GM12878 (cell line): ENCODE data around the gene CCDC47. TPM values are rescaled to one million over a fixed set of nuclear protein-coding genes. Genes with fewer than 3 reads are reported as not detected.

ENCODE experiments used
- ATAC-seq: fragments of 200-7000 bp; cut with Tn5 transposase; 3 replicates; pipeline ENCODE4 v1.9.1; 2020; ENCODE audit warnings: mild to moderate bottlenecking, moderate library complexity
- BruUV-seq: library from RNA; stranded (reverse); fragments of 400-500 nt; replicated peaks from 2 replicates; lab custom pipeline; 2021; lab: Mats Ljungman, UMichigan
- CTCF ChIA-PET: fragments of 300-600 bp; sonication (Branson Sonifier 250); formaldehyde crosslinking; extraction: SDS; loops from one replicate; lab custom pipeline; 2021; ENCODE audit warnings: inconsistent platforms; lab: Yijun Ruan, JAX
- POLR2A ChIA-PET: fragments of 350-600 bp; formaldehyde crosslinking; extraction: SDS; loops from one replicate; lab custom pipeline; 2021; ENCODE audit warnings: inconsistent platforms; lab: Charles Lee
- RAD21 ChIA-PET: fragments of 300-600 bp; sonication (Branson Sonifier 250); formaldehyde crosslinking; loops from one replicate; lab custom pipeline; 2023; ENCODE audit warnings: antibody characterized with exemption; ENCODE audit not compliant: unreplicated experiment; lab: Charles Lee
- SMC1A ChIA-PET: fragments of 300-600 bp; sonication (Branson Sonifier 250); formaldehyde crosslinking; loops from one replicate; lab custom pipeline; 2023; ENCODE audit not compliant: unreplicated experiment, uncharacterized antibody; lab: Charles Lee
- DNase-seq: peaks from one replicate; pipeline ENCODE4 v3.0.0-alpha.2; 2011; ENCODE audit warnings: low read depth, low spot score
- FAIRE-seq: peaks from 3 replicates; lab custom pipeline; 2011; peaks lifted over from hg19 to GRCh38; lab: Jason Lieb, UNC
- H2AFZ ChIP-seq: 2 replicates; pipeline ENCODE4 v1.6.0; 2011; ENCODE audit warnings: low read depth, low read length, control low read depth; ENCODE audit not compliant: control insufficient read depth
- H3K27ac ChIP-seq: 2 replicates; pipeline ENCODE4 v1.5.1; 2011; ENCODE audit warnings: control low read depth; ENCODE audit not compliant: control insufficient read depth, insufficient read depth
- H3K27me3 ChIP-seq, 2 experiments: replicated peaks in 1 of 2; 2 replicates each; pipeline versions ENCODE4 v1.6.0 to v1.6.1; 2011; ENCODE audit warnings: low read length in 1 of 2; ENCODE audit not compliant: control insufficient read depth in 2 of 2, insufficient read depth in 2 of 2
- H3K36me3 ChIP-seq, 2 experiments: 2 replicates each; pipeline ENCODE4 v1.5.1; 2011; ENCODE audit warnings: low read length in 1 of 2; ENCODE audit not compliant: control insufficient read depth in 2 of 2, insufficient read depth in 2 of 2
- H3K4me1 ChIP-seq: 2 replicates; pipeline ENCODE4 v1.6.1; 2011; ENCODE audit warnings: mild to moderate bottlenecking, low read length, moderate library complexity, mixed read lengths; ENCODE audit not compliant: control insufficient read depth, insufficient read depth
- H3K4me2 ChIP-seq: 2 replicates; pipeline ENCODE4 v1.6.0; 2011; ENCODE audit warnings: control low read depth; ENCODE audit not compliant: control insufficient read depth, insufficient read depth
- H3K4me3 ChIP-seq: fragments of 200-600 bp; sonication (generic); 2 replicates; pipeline ENCODE4 v1.5.1; 2016
- H3K79me2 ChIP-seq: 2 replicates; pipeline ENCODE4 v1.6.0; 2011; ENCODE audit warnings: low read length; ENCODE audit not compliant: control insufficient read depth, insufficient read depth
- H3K9ac ChIP-seq: 2 replicates; pipeline ENCODE4 v1.8.0; 2011; ENCODE audit warnings: low read length, control low read depth, mixed read lengths; ENCODE audit not compliant: control insufficient read depth, insufficient read depth
- H3K9me3 ChIP-seq: replicated peaks from 3 replicates; pipeline ENCODE4 v1.5.1; 2011; ENCODE audit warnings: mild to moderate bottlenecking, low read length; ENCODE audit not compliant: control insufficient read depth, insufficient read depth
- H4K20me1 ChIP-seq: 2 replicates; pipeline ENCODE4 v1.6.0; 2011; ENCODE audit not compliant: control insufficient read depth, insufficient read depth
- CBX5 ChIP-seq: sonication (generic); IDR thresholded peaks from 2 replicates; pipeline ENCODE4 v1.6.1; 2016; ENCODE audit warnings: low read depth, moderate library complexity, mild to moderate bottlenecking, inconsistent platforms
- POLR2A ChIP-seq: IDR thresholded peaks from 2 replicates; pipeline ENCODE4 v1.6.1; 2011; ENCODE audit warnings: low read depth, mild to moderate bottlenecking, low read length
- POLR2AphosphoS2 ChIP-seq: IDR thresholded peaks from 2 replicates; pipeline ENCODE4 v1.6.1; 2011; ENCODE audit warnings: low read depth, mild to moderate bottlenecking, low read length, improper control_type of control experiment, moderate library complexity
- POLR2AphosphoS5 ChIP-seq: IDR thresholded peaks from 2 replicates; pipeline ENCODE4 v1.6.1; 2011; ENCODE audit warnings: mild to moderate bottlenecking, low read length, inconsistent platforms
- ZBED1 ChIP-seq: IDR thresholded peaks from 2 replicates; pipeline ENCODE4 v1.6.1; 2016; ENCODE audit warnings: borderline replicate concordance
- WGBS: methylation state at CpG from one replicate; pipeline ENCODE4 v1.1.6; 2016; ENCODE audit warnings: low lambda C conversion rate; ENCODE audit not compliant: insufficient replicate concordance, insufficient coverage; ENCODE audit errors: missing lambda C conversion rate; 5-methylcytosine and 5-hydroxymethylcytosine counted together
- in situ Hi-C: fragments of 300-500 bp; cut with MboI; formaldehyde crosslinking; loops from 9 replicates; pipeline ENCODE4 v1.14.3; 2018; ENCODE audit warnings: mixed read lengths
- intact Hi-C: fragments of 100-400 bp; cut with micrococcal nuclease; formaldehyde crosslinking; loops from one replicate; pipeline ENCODE4 v1.14.2; 2022; ENCODE audit not compliant: unreplicated experiment
- polyA plus RNA-seq, 11 experiments: library from polyadenylated mRNA; depleted of rRNA in 4 of 11; unstranded in 6 of 11; stranded (reverse) in 5 of 11; fragments of >200 nt; fragmentation: Nextera tagmentation in 4 of 11; fragmentation: Illumina TruSeq in 1 of 11; extraction: Ambion mirVana in 4 of 11; extraction: Trizol in 1 of 11; gene quantifications; 1 replicate in 1 of 11; 2 replicates in 10 of 11; pipeline versions ENCODE4 v1.2.1 to v1.2.3, GENCODE V29; 2011 to 2016; ENCODE audit warnings: inconsistent platforms in 2 of 11, missing spikeins in 2 of 11, low read depth in 1 of 11
- total RNA-seq, 4 experiments: library from RNA; depleted of rRNA in 3 of 4; stranded (reverse); fragments of >200 nt in 3 of 4; fragmentation: Illumina TruSeq in 1 of 4; extraction: Trizol in 1 of 4; gene quantifications; 2 replicates each; pipeline versions ENCODE4 v1.2.1 to v1.2.3, GENCODE V29; 2013 to 2021

CCDC47 gene
- total and polyA plus RNA-seq, 10 of the 15 experiments (the other 5 are each of a cell fraction or from before 2014, with no cell fraction given) = 13.6 to 81.4 (median 58.9) TPM

DNA sequence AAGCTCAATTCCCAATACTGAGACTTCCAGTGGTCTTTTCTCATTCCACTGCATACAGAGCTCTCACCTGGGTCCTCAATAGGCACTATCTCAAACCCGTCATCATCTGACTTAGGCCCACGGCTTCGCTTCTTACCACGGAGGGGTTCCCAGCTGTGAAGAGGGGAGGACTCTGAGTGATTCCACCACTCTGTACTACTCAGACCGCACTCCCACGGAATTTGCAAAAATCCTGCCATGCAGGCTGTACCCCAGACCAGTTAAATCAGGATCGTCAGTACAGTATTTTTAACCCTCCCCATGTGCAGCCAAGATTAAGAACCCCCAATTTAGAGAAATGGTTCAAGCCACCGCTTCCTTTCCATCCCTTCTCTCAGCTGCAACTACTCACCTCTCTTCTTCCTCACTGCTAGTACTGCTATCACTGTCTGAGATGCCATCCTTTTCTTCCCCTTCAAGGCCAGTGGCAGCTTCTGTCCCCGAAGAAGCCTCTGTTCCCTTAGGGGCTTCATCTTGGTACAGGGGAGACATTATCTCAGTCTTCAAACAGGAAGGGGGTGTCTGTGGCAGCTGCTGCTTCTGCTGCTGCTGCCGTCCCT is 47.7 kb upstream of the CCDC47 start:
- no peak for FAIRE-seq
- in situ Hi-C loops = no loop called here
- intact Hi-C loops = no loop called here
- RAD21 ChIA-PET = no interaction called here
- Histone ChIP-seq H3K79me2 (peaks cover 10% of the 10 kb centered on the region), H3K27ac (no peak overlapping the region), H2AFZ (no peak overlapping the region), H3K36me3 (peaks cover 32 to 43% of the 10 kb centered on the region in 2 experiments), H3K9me3 (no peaks in the 10 kb centered on the region), H4K20me1 (no peaks in the 10 kb centered on the region; the same call in 1 of the 2 replicates), H3K27me3 (no peaks in the 10 kb centered on the region), H3K4me1 (peaks cover 7% of the 10 kb centered on the region), H3K9ac (no peak overlapping the region), H3K4me3 (no peak overlapping the region), H3K4me2 (no peak overlapping the region)
- CTCF ChIA-PET = interaction anchor here (1.2 kb wide), 1 partner anchor 122 kb away, joined by 3 read pairs; no protein-coding TSS in a partner anchor
- SMC1A ChIA-PET = no interaction called here
- BruUV-seq = no TSS peak
- WGBS = 83% methylated on average over 10 of the region's 10 CpGs
- DNase-seq = no peak
- TF ChIP-seq POLR2AphosphoS5 = peak; percentile 56
- no peak for TF ChIP-seq CBX5
- no peak for ATAC-seq
- POLR2A ChIA-PET = interaction anchor here (0.7 kb wide), 1 partner anchor 37 kb away, joined by 3 read pairs; no protein-coding TSS in a partner anchor

DNA sequence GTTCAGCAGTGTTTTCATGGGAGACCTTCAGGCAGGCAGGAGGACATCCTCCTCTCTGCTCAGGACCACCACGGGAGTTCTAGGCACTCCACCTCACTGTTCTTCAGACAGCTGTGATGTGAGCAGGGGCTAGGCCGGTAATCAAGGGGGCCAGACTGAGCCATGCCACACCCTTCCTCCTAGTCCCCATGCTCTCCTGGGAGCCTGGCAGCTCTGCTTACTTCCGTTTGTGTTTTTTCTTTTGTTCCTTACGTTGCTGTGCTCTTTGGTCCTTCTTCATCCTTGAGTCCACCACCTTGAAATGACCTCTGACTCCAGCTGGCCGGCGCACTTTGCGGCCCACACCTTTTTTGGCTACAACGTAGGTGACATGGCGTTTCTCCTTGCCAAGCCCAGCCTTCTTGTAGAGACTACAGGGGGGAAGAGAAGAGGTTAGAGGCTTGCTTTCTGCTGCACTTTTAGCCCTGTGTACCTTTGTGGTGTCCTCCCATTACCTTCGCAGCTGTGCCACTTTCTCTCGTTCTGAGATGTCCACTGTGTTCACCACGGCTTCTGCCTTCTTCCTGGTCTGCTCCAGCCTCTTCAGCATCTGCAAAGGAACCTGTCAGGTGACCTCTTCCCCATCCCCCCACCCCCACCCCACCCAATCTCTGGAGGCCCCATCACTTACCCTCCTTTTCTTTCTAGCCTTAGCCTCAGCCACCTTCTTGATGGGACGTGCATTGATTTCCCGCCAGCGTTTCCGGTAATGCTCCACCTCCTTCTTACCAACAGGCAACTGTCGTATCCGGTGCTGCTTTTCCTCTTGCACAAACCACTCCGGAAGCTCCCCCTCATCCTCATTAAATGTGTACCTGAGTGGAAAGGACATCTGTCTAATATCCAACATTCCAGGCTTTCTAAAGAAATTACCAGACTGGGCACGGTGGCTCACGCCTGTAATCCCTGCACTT is 46.5 kb upstream of the CCDC47 start:
- BruUV-seq = TSS peak; percentile 61
- in situ Hi-C loops = no loop called here
- Histone ChIP-seq H3K27ac (no peak overlapping the region), H3K4me3 (no peak overlapping the region), H3K9ac (no peak overlapping the region), H3K4me2 (no peak overlapping the region)
- no peak for DNase-seq
- TF ChIP-seq ZBED1 (no peak), POLR2A (peak; percentile 44), POLR2AphosphoS5 (peak; percentile 18; the same call in 1 of the 2 replicates), POLR2AphosphoS2 (peak; percentile 46; the same call in 1 of the 2 replicates)
- TF ChIP-seq, all 136 proteins: peak for 3
- Histone ChIP-seq H4K20me1 (no peaks in the 10 kb centered on the region; the same call in 1 of the 2 replicates), H3K36me3 (peaks cover 43 to 49% of the 10 kb centered on the region in 2 experiments), H3K79me2 (no peaks in the 10 kb centered on the region; the same call in 1 of the 2 replicates), H3K4me1 (no peaks in the 10 kb centered on the region), H2AFZ (no peak overlapping the region), H3K27me3 (no peaks in the 10 kb centered on the region), H3K9me3 (no peaks in the 10 kb centered on the region)
- ChIA-PET CTCF (interaction anchor here (1.6 kb wide), 1 partner anchor 8 kb away, joined by 4 read pairs; no protein-coding TSS in a partner anchor), RAD21 (no interaction called here), SMC1A (no interaction called here), POLR2A (interaction anchor here (0.5 to 1.0 kb wide), 2 partner anchors 20 to 22 kb away, joined by 3 to 5 read pairs; no protein-coding TSS in a partner anchor)
- ATAC-seq (no peak), FAIRE-seq (no peak)
- WGBS = 69% methylated on average over 20 of the region's 21 CpGs
- intact Hi-C loops = no loop called here
